Heart left ventricle (tissue), 16 donors: Measurements from ENCODE around the gene TMEM253. TPM values are rescaled to one million over a fixed set of nuclear protein-coding genes. Genes with fewer than 3 reads are reported as not detected.

Source experiments
- ATAC-seq, 4 donors: fragments of 200-7000 bp; cut with Tn5 transposase; one replicate each; pipeline ENCODE4 v1.9.1; 2020 to 2022; ENCODE audit warnings: moderate library complexity in 4 of 4, mild to moderate bottlenecking in 3 of 4, moderate number of reproducible peaks in 1 of 4
- DNase-seq, 5 donors: peaks; one replicate each; pipeline ENCODE4 v3.0.0-alpha.2; 2020
- H3K27ac ChIP-seq, 12 donors: fragments of 200-600 bp; sonication (generic) in 4 of 12; one replicate each; pipeline versions ENCODE4 v1.5.0 to v1.8.0; 2016 to 2022; ENCODE audit warnings: mild to moderate bottlenecking in 2 of 12
- H3K27me3 ChIP-seq, 9 donors: fragments of 200-600 bp; sonication (generic) in 2 of 9; one replicate each; pipeline versions ENCODE4 v1.5.1 to v1.8.0; 2016 to 2022; ENCODE audit warnings: mild to moderate bottlenecking in 3 of 9
- H3K36me3 ChIP-seq, 9 donors: fragments of 200-600 bp; sonication (generic) in 2 of 9; one replicate each; pipeline versions ENCODE4 v1.5.0 to v1.8.0; 2018 to 2022; ENCODE audit warnings: mild to moderate bottlenecking in 2 of 9
- H3K4me1 ChIP-seq, 12 donors: fragments of 200-600 bp; sonication (generic) in 4 of 12; one replicate each; pipeline versions ENCODE4 v1.5.0 to v1.8.0; 2016 to 2022; ENCODE audit warnings: mild to moderate bottlenecking in 3 of 12
- H3K4me3 ChIP-seq, 12 donors: fragments of 200-600 bp; sonication (generic) in 4 of 12; one replicate each; pipeline versions ENCODE4 v1.5.0 to v1.8.0; 2017 to 2022; ENCODE audit warnings: mild to moderate bottlenecking in 9 of 12, moderate library complexity in 4 of 12
- H3K9me3 ChIP-seq, 12 donors: fragments of 200-600 bp; sonication (generic) in 4 of 12; one replicate each; pipeline versions ENCODE4 v1.5.0 to v1.8.0; 2016 to 2022; ENCODE audit warnings: mild to moderate bottlenecking in 1 of 12
- CTCF ChIP-seq, 12 donors: fragments of 200-600 bp; sonication (generic) in 4 of 12; IDR thresholded peaks; one replicate each; pipeline versions ENCODE4 v1.5.0 to v1.8.0; 2018 to 2022; ENCODE audit warnings: antibody characterized with exemption in 12 of 12, mild to moderate bottlenecking in 5 of 12
- POLR2A ChIP-seq, 2 donors: fragments of 450-650 bp; IDR thresholded peaks; one replicate each; pipeline ENCODE4 v1.6.1; 2017; ENCODE audit warnings: antibody characterized with exemption in 2 of 2, mild to moderate bottlenecking in 2 of 2, moderate library complexity in 2 of 2
- WGBS, 4 donors: extraction: QIAGEN DNeasy Blood & Tissue Kit in 2 of 4; methylation state at CpG; one replicate each; pipeline versions ENCODE4 v1.1.5 to v1.1.7; 2013 to 2018; 5-methylcytosine and 5-hydroxymethylcytosine counted together
- intact Hi-C, 10 donors: fragments of 100-400 bp; cut with DNase I; formaldehyde crosslinking; loops; one replicate each; pipeline versions ENCODE4 v1.11.1 to v1.14.2; 2022
- polyA plus RNA-seq, 2 donors: library from polyadenylated mRNA; stranded (reverse); fragments of 200-250 nt; gene quantifications; one replicate each; pipeline ENCODE4 v1.2.3, GENCODE V29; 2013
- total RNA-seq, 9 donors: library from RNA; depleted of rRNA in 2 of 9; stranded (reverse); fragments of >200 nt in 2 of 9; fragmentation: NEBNext Ultra II Directional in 3 of 9; extraction: Animal tissue kit (Norgen Biotek cat#: 25700) in 3 of 9; gene quantifications; one replicate each; pipeline versions ENCODE4 v1.1.0 to v1.2.4, GENCODE V29; 2016 to 2023
- donor health status: ischemic (EF 13 %, LVEDD 7.1; RV severe dilation, severe dysfunction).
- donor health status: healthy with polysubstance abuse.
- donor health status: DM: no; HTN: yes; CAD: no.
- donor health status: DM: no; HTN: no; CAD: no.
- donor health status: ischemic (EF 25% LVEDD 6.9; RV normal size, moderate dysfunction).
- donor health status: ischemic (EF 25% LVEDD 5.7; RV mildly dilated, moderate dysfunction).
- donor health status: healthy.
- donor health status: DM: yes; HTN: yes; CAD: no.
- donor health status: ischemic (EF 35%, LVEDD 5.7; RV mildly dilated, moderate dysfunction).
- donor health status: nonischemic (EF 11% LVEDD 7.7; RV severe dilation, severe dysfunction).
- donor health status: DM: yes; HTN: yes; CAD: no.
- donor health status: PGD.
- donor health status: ischemic (EF 29% LVEDD 5.4; RV normal size, mild dysfunction).
- donor health status: nonischemic (EF 23%, LVEDD 6.1; RV moderate dilation, normal function).

Gene TMEM253
- total and polyA plus RNA-seq, 11 donors: 0.19 to 0.79 (median 0.36) TPM; not detected in 3

- no peak for TF ChIP-seq CTCF (IDR thresholded peaks at IDR 0.05)
- TF ChIP-seq POLR2A (IDR thresholded peaks at IDR 0.05): no peak
- Histone ChIP-seq H3K4me3 (no peak overlapping the region), H3K4me1 (no peaks in the 10 kb centered on the region), H3K9me3 (peaks cover 0 to 6% (median 0%) of the 10 kb centered on the region in 12 donors), H3K36me3 (no peaks in the 10 kb centered on the region), H3K27ac (no peak overlapping the region), H3K27me3 (peaks cover 0 to 11% (median 0%) of the 10 kb centered on the region in 9 donors)
- no peak for DNase-seq
- 70 to 77% (median 77%) methylated on average over 6 of the region's 6 CpGs for WGBS, 4 donors
- no peak for ATAC-seq
- intact Hi-C loops: no loop called here
Measured at GRCh38 chr14:21120686-21121085, 19.8 kb downstream of the TMEM253 start.

- peaks cover 0 to 7% (median 0%) of the 10 kb centered on the region in 12 donors for H3K9me3 ChIP-seq
- TF ChIP-seq CTCF (IDR thresholded peaks at IDR 0.05) (no peak), POLR2A (IDR thresholded peaks at IDR 0.05) (no peak)
- 74 to 96% (median 82%) methylated on average over 1 of the region's 1 CpG for WGBS, 4 donors
- H3K36me3 ChIP-seq: no peaks in the 10 kb centered on the region
- intact Hi-C loops: no loop called here
- no peak overlapping the region for H3K27ac ChIP-seq
- H3K4me1 ChIP-seq: no peaks in the 10 kb centered on the region
- H3K27me3 ChIP-seq: peaks cover 0 to 14% (median 0%) of the 10 kb centered on the region in 9 donors
- H3K4me3 ChIP-seq: no peak overlapping the region
- no peak for DNase-seq
- no peak for ATAC-seq
Measured at GRCh38 chr14:21121122-21121521, 20.3 kb downstream of the TMEM253 start.

GRCh38 chr14:21123429-21123828 is 22.6 kb downstream of the TMEM253 start:
- Histone ChIP-seq H3K27ac (no peak overlapping the region), H3K4me1 (no peaks in the 10 kb centered on the region), H3K27me3 (peaks cover 0 to 14% (median 0%) of the 10 kb centered on the region in 9 donors), H3K9me3 (peaks cover 0 to 7% (median 0%) of the 10 kb centered on the region in 12 donors), H3K36me3 (no peaks in the 10 kb centered on the region), H3K4me3 (no peak overlapping the region)
- 68 to 93% (median 91%) methylated on average over 1 of the region's 1 CpG for WGBS, 4 donors
- no peak for TF ChIP-seq POLR2A (IDR thresholded peaks at IDR 0.05)
- no peak for TF ChIP-seq CTCF (IDR thresholded peaks at IDR 0.05)
- ATAC-seq: no peak
- intact Hi-C loops: no loop called here
- DNase-seq: no peak

GRCh38 chr14:21133901-21134300 is 33.0 kb downstream of the TMEM253 start:
- H3K27me3 ChIP-seq: no peaks in the 10 kb centered on the region
- no peaks in the 10 kb centered on the region for H3K36me3 ChIP-seq
- H3K4me1 ChIP-seq: no peaks in the 10 kb centered on the region
- H3K4me3 ChIP-seq: no peak overlapping the region
- ATAC-seq: no peak
- intact Hi-C loops: no loop called here
- H3K9me3 ChIP-seq: peaks cover 0 to 6% (median 0%) of the 10 kb centered on the region in 12 donors
- no peak overlapping the region for H3K27ac ChIP-seq
- 32 to 53% (median 38%) methylated on average over 1 of the region's 1 CpG for WGBS, 4 donors
- no peak for DNase-seq
- TF ChIP-seq POLR2A (IDR thresholded peaks at IDR 0.05) (no peak), CTCF (IDR thresholded peaks at IDR 0.05) (no peak)
